Trophoblast cell (in vitro differentiated cells and primary cell): ENCODE measurements around the gene GPR4.
A peak's percentile ranks its signal among the peaks of the same experiment; 100 is the strongest.

Experiments
- DNase-seq, 2 donors: peaks; one replicate each; pipeline ENCODE4 v3.0.0-alpha.2; 2016
- H2AFZ ChIP-seq: 2 replicates; pipeline ENCODE4 v1.6.1; 2013; ENCODE audit warnings: low read length, moderate library complexity, mild to moderate bottlenecking; ENCODE audit not compliant: insufficient read depth, poor library complexity
- H2AK5ac ChIP-seq: 2 replicates; pipeline ENCODE4 v1.6.1; 2013; ENCODE audit warnings: mild to moderate bottlenecking, low read length
- H2BK120ac ChIP-seq: 2 replicates; pipeline ENCODE4 v1.6.1; 2013; ENCODE audit warnings: low read length, mild to moderate bottlenecking, moderate library complexity; ENCODE audit not compliant: insufficient read depth, poor library complexity
- H2BK12ac ChIP-seq: 2 replicates; pipeline ENCODE4 v1.6.1; 2013; ENCODE audit warnings: mild to moderate bottlenecking, low read length, moderate library complexity
- H2BK5ac ChIP-seq: 2 replicates; pipeline ENCODE4 v1.6.1; 2013; ENCODE audit warnings: low read length, low read depth, moderate library complexity, mild to moderate bottlenecking; ENCODE audit not compliant: poor library complexity
- H3K14ac ChIP-seq: 2 replicates; pipeline ENCODE4 v1.6.1; 2013; ENCODE audit warnings: mild to moderate bottlenecking, low read length
- H3K18ac ChIP-seq: 2 replicates; pipeline ENCODE4 v1.6.1; 2013; ENCODE audit warnings: mild to moderate bottlenecking, low read length
- H3K23ac ChIP-seq: 2 replicates; pipeline ENCODE4 v1.6.1; 2013; ENCODE audit warnings: low read length
- H3K27ac ChIP-seq: 2 replicates; pipeline ENCODE4 v1.5.1; 2013; ENCODE audit warnings: low read depth, mild to moderate bottlenecking, inconsistent platforms, low read length, moderate library complexity
- H3K27me3 ChIP-seq: 2 replicates; pipeline ENCODE4 v1.6.1; 2013; ENCODE audit warnings: inconsistent platforms, mild to moderate bottlenecking, low read length, moderate library complexity; ENCODE audit not compliant: insufficient read depth
- H3K36me3 ChIP-seq, 2 experiments: 1 replicate in 1 of 2; 2 replicates in 1 of 2; pipeline ENCODE4 v1.6.1; 2013; ENCODE audit warnings: low read length in 2 of 2, mild to moderate bottlenecking in 2 of 2, moderate library complexity in 1 of 2; ENCODE audit not compliant: insufficient read depth in 2 of 2, control insufficient read depth in 1 of 2
- H3K4ac ChIP-seq: 2 replicates; pipeline ENCODE4 v1.6.1; 2013; ENCODE audit warnings: low read depth, mild to moderate bottlenecking, low read length, moderate library complexity
- H3K4me1 ChIP-seq, 2 experiments: 1 replicate in 1 of 2; 2 replicates in 1 of 2; pipeline ENCODE4 v1.6.1; 2013; ENCODE audit warnings: low read length in 2 of 2, mild to moderate bottlenecking in 2 of 2, moderate library complexity in 1 of 2; ENCODE audit not compliant: insufficient read depth in 2 of 2, control insufficient read depth in 1 of 2
- H3K4me2 ChIP-seq: 2 replicates; pipeline ENCODE4 v1.6.1; 2013; ENCODE audit warnings: inconsistent platforms, mild to moderate bottlenecking, low read length, moderate library complexity
- H3K4me3 ChIP-seq: 2 replicates; pipeline ENCODE4 v1.5.1; 2013; ENCODE audit warnings: mild to moderate bottlenecking, low read depth, low read length, inconsistent platforms
- H3K79me1 ChIP-seq: one replicate; pipeline ENCODE4 v1.6.1; 2013; ENCODE audit warnings: low read length
- H3K79me2 ChIP-seq: 2 replicates; pipeline ENCODE4 v1.6.1; 2013; ENCODE audit warnings: low read length, mild to moderate bottlenecking; ENCODE audit not compliant: control insufficient read depth, insufficient read depth, poor library complexity
- H3K9ac ChIP-seq: 2 replicates; pipeline ENCODE4 v1.6.1; 2013; ENCODE audit warnings: mild to moderate bottlenecking, low read length
- H3K9me3 ChIP-seq: 2 replicates; pipeline ENCODE4 v1.6.1; 2013; ENCODE audit warnings: low read depth, mild to moderate bottlenecking, control low read depth, inconsistent platforms, low read length; ENCODE audit not compliant: insufficient read depth
- H4K12ac ChIP-seq: 2 replicates; pipeline ENCODE4 v1.6.1; 2013; ENCODE audit warnings: low read depth, mild to moderate bottlenecking, low read length, moderate library complexity
- H4K8ac ChIP-seq: 2 replicates; pipeline ENCODE4 v1.6.1; 2013; ENCODE audit warnings: low read depth, mild to moderate bottlenecking, low read length, moderate library complexity
- H4K91ac ChIP-seq: one replicate; pipeline ENCODE4 v1.6.1; 2013; ENCODE audit warnings: low read depth, mild to moderate bottlenecking, low read length, moderate library complexity
- WGBS: extraction: QIAGEN DNeasy Blood & Tissue Kit; methylation state at CpG from one replicate; pipeline ENCODE4 v1.1.7; 2013; ENCODE audit warnings: missing lambda C conversion rate; ENCODE audit not compliant: insufficient read length, insufficient coverage; ENCODE audit errors: extremely low coverage; 5-methylcytosine and 5-hydroxymethylcytosine counted together

Gene GPR4

GRCh38 chr19:45591004-45591637 is 10.9 kb downstream of the GPR4 start:
- no peaks in the 10 kb centered on the region for H3K36me3 ChIP-seq
- peak; percentile 71 to 85 for DNase-seq
- no peak overlapping the region for H3K18ac ChIP-seq
- H2AK5ac ChIP-seq, result no peak overlapping the region
- H3K79me2 ChIP-seq, result no peaks in the 10 kb centered on the region
- no peaks in the 10 kb centered on the region for H3K79me1 ChIP-seq
- H3K4me3 ChIP-seq, result peak overlapping the region; percentile 50
- no peak overlapping the region for H3K14ac ChIP-seq
- H3K9ac ChIP-seq, result no peak overlapping the region
- no peak overlapping the region for H2BK12ac ChIP-seq
- no peaks in the 10 kb centered on the region for H3K4me1 ChIP-seq
- H3K4ac ChIP-seq, result no peak overlapping the region
- no peak overlapping the region for H3K27ac ChIP-seq
- H2BK120ac ChIP-seq, result no peak overlapping the region
- no peak overlapping the region for H4K91ac ChIP-seq
- no peak overlapping the region for H4K12ac ChIP-seq
- no peak overlapping the region for H3K23ac ChIP-seq
- H4K8ac ChIP-seq, result no peak overlapping the region
- no CpG with 5 or more reads among the region's 48 CpGs for WGBS
- H3K4me2 ChIP-seq, result no peak overlapping the region
- H3K27me3 ChIP-seq, result peaks cover 4% of the 10 kb centered on the region
- no peak overlapping the region for H2BK5ac ChIP-seq
- peaks cover 9% of the 10 kb centered on the region for H3K9me3 ChIP-seq
- H2AFZ ChIP-seq, result no peak overlapping the region

- peaks cover 4% of the 10 kb centered on the region for H3K27me3 ChIP-seq
- no peak overlapping the region for H3K4ac ChIP-seq
- no peak overlapping the region for H2BK12ac ChIP-seq
- no CpG with 5 or more reads among the region's 15 CpGs for WGBS
- no peak overlapping the region for H2BK5ac ChIP-seq
- no peak overlapping the region for H3K4me2 ChIP-seq
- H3K9me3 ChIP-seq, result peaks cover 9% of the 10 kb centered on the region
- no peak overlapping the region for H3K9ac ChIP-seq
- no peak overlapping the region for H2BK120ac ChIP-seq
- no peaks in the 10 kb centered on the region for H3K4me1 ChIP-seq
- H2AK5ac ChIP-seq, result no peak overlapping the region
- no peaks in the 10 kb centered on the region for H3K79me2 ChIP-seq
- no peak overlapping the region for H3K4me3 ChIP-seq
- H4K8ac ChIP-seq, result no peak overlapping the region
- no peak overlapping the region for H3K18ac ChIP-seq
- H3K23ac ChIP-seq, result no peak overlapping the region
- H3K36me3 ChIP-seq, result no peaks in the 10 kb centered on the region
- no peaks in the 10 kb centered on the region for H3K79me1 ChIP-seq
- no peak overlapping the region for H4K12ac ChIP-seq
- H2AFZ ChIP-seq, result no peak overlapping the region
- no peak for DNase-seq
- no peak overlapping the region for H3K14ac ChIP-seq
- H4K91ac ChIP-seq, result no peak overlapping the region
- no peak overlapping the region for H3K27ac ChIP-seq
These were observed 11.6 kb downstream of the GPR4 start for GRCh38 chr19:45590300-45591003.

GRCh38 chr19:45589768-45590167 is 12.2 kb downstream of the GPR4 start:
- H3K36me3 ChIP-seq, result no peaks in the 10 kb centered on the region
- no peak overlapping the region for H4K12ac ChIP-seq
- no peak overlapping the region for H4K91ac ChIP-seq
- no CpG with 5 or more reads among the region's 4 CpGs for WGBS
- no peak overlapping the region for H2AFZ ChIP-seq
- no peak overlapping the region for H3K23ac ChIP-seq
- no peak overlapping the region for H3K14ac ChIP-seq
- H3K4ac ChIP-seq, result no peak overlapping the region
- no peak overlapping the region for H3K27ac ChIP-seq
- no peak overlapping the region for H4K8ac ChIP-seq
- no peak overlapping the region for H3K4me2 ChIP-seq
- no peak overlapping the region for H3K9ac ChIP-seq
- no peak overlapping the region for H2AK5ac ChIP-seq
- H3K79me2 ChIP-seq, result no peaks in the 10 kb centered on the region
- H3K27me3 ChIP-seq, result peaks cover 4% of the 10 kb centered on the region
- H3K4me3 ChIP-seq, result no peak overlapping the region
- no peak for DNase-seq
- no peak overlapping the region for H2BK5ac ChIP-seq
- no peak overlapping the region for H2BK12ac ChIP-seq
- peaks cover 5% of the 10 kb centered on the region for H3K79me1 ChIP-seq
- H3K9me3 ChIP-seq, result peaks cover 9% of the 10 kb centered on the region
- H3K4me1 ChIP-seq, result peaks cover 0 to 2% of the 10 kb centered on the region in 2 experiments
- H3K18ac ChIP-seq, result no peak overlapping the region
- no peak overlapping the region for H2BK120ac ChIP-seq

- no peak overlapping the region for H4K91ac ChIP-seq
- no peak overlapping the region for H3K23ac ChIP-seq
- no peak overlapping the region for H4K12ac ChIP-seq
- peaks cover 13% of the 10 kb centered on the region for H3K79me1 ChIP-seq
- H3K36me3 ChIP-seq, result no peaks in the 10 kb centered on the region
- no peak overlapping the region for H3K4ac ChIP-seq
- H3K18ac ChIP-seq, result no peak overlapping the region
- no peak overlapping the region for H3K27ac ChIP-seq
- H3K9me3 ChIP-seq, result peaks cover 9% of the 10 kb centered on the region
- H2AFZ ChIP-seq, result no peak overlapping the region
- H2AK5ac ChIP-seq, result no peak overlapping the region
- H3K4me3 ChIP-seq, result no peak overlapping the region
- H4K8ac ChIP-seq, result no peak overlapping the region
- H3K79me2 ChIP-seq, result peaks cover 4% of the 10 kb centered on the region
- H2BK12ac ChIP-seq, result no peak overlapping the region
- H3K27me3 ChIP-seq, result peaks cover 4% of the 10 kb centered on the region
- DNase-seq, result no peak
- H3K14ac ChIP-seq, result no peak overlapping the region
- no peak overlapping the region for H3K4me2 ChIP-seq
- H2BK5ac ChIP-seq, result no peak overlapping the region
- WGBS, result no CpG with 5 or more reads among the region's 4 CpGs
- no peak overlapping the region for H3K9ac ChIP-seq
- peaks cover 3 to 6% of the 10 kb centered on the region in 2 experiments for H3K4me1 ChIP-seq
- H2BK120ac ChIP-seq, result no peak overlapping the region
These were observed 14.1 kb downstream of the GPR4 start for GRCh38 chr19:45587873-45588272.
